HEK293 (cell line): ENCODE results near the gene CRIP2.

Source experiments
- BCL11B ChIP-seq: fragments of 450-650 bp; formaldehyde crosslinking; IDR thresholded peaks from 2 replicates; pipeline ENCODE4 v1.5.1; 2016; ENCODE audit warnings: low read depth, missing biosample characterization, missing genetic modification characterization
- ZNF302 ChIP-seq: fragments of 450-650 bp; formaldehyde crosslinking; IDR thresholded peaks from 2 replicates; pipeline ENCODE4 v1.5.1; 2016; ENCODE audit warnings: missing biosample characterization, missing genetic modification characterization, low read depth
- TF ChIP-seq, protein P1 (sequence below): fragments of 450-650 bp; formaldehyde crosslinking; IDR thresholded peaks from 2 replicates; pipeline ENCODE4 v1.5.1; 2016; ENCODE audit warnings: missing biosample characterization, missing genetic modification characterization
- TF ChIP-seq, protein P2 (sequence below): fragments of 450-650 bp; formaldehyde crosslinking; IDR thresholded peaks from 2 replicates; pipeline ENCODE4 v1.5.1; 2016; ENCODE audit warnings: missing biosample characterization, missing genetic modification characterization

DNA sequence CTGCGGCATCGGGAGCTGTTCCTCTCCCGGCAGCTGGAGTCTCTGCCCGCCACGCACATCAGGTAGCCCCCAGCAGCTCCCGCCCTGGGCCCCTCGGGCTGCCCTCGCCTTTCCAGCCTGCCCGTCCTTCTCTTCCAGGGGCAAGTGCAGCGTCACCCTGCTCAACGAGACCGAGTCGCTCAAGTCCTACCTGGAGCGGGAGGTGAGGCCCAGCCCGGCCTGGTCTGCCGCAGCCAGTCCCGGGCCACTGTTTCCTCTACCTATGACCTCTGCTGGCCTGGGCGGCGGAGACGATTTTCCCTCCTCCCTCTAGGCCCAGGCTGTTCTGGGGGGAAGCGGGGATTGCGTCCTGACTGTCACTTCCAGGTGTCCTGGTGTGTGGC is 24.5 kb upstream of the CRIP2 start:
- TF ChIP-seq BCL11B, result no peak
- TF ChIP-seq, protein P1, sequence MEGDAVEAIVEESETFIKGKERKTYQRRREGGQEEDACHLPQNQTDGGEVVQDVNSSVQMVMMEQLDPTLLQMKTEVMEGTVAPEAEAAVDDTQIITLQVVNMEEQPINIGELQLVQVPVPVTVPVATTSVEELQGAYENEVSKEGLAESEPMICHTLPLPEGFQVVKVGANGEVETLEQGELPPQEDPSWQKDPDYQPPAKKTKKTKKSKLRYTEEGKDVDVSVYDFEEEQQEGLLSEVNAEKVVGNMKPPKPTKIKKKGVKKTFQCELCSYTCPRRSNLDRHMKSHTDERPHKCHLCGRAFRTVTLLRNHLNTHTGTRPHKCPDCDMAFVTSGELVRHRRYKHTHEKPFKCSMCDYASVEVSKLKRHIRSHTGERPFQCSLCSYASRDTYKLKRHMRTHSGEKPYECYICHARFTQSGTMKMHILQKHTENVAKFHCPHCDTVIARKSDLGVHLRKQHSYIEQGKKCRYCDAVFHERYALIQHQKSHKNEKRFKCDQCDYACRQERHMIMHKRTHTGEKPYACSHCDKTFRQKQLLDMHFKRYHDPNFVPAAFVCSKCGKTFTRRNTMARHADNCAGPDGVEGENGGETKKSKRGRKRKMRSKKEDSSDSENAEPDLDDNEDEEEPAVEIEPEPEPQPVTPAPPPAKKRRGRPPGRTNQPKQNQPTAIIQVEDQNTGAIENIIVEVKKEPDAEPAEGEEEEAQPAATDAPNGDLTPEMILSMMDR, result no peak
- TF ChIP-seq, protein P2, sequence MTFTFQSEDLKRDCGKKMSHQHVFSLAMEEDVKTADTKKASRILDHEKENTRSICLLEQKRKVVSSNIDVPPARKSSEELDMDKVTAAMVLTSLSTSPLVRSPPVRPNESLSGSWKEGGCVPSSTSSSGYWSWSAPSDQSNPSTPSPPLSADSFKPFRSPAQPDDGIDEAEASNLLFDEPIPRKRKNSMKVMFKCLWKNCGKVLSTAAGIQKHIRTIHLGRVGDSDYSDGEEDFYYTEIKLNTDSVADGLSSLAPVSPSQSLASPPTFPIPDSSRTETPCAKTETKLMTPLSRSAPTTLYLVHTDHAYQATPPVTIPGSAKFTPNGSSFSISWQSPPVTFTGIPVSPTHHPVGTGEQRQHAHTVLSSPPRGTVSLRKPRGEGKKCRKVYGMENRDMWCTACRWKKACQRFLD (tag by site-specific recombination), result no peak
- TF ChIP-seq ZNF302 (tag by site-specific recombination), result no peak
